ENCODE measurements around the gene CCDC174.

The CCDC174 gene

GRCh38 chr3:14651440-14652251, at the start of gene CCDC174 (continued):
- no peak for TF ChIP-seq ZNF398 (tag by site-specific recombination; IDR thresholded peaks at IDR 0.05)
- no peak for TF ChIP-seq ZNF555 (tag by site-specific recombination; conservative IDR thresholded peaks at IDR 0.05)
- TF ChIP-seq ZNF518A (tag by site-specific recombination; conservative IDR thresholded peaks at IDR 0.05; ENCODE audit: low read depth), result peak; percentile 97
- TF ChIP-seq AEBP2 (tag by site-specific recombination; IDR thresholded peaks at IDR 0.05; ENCODE audit: borderline replicate concordance), result no peak
- TF ChIP-seq ZNF146 (tag by site-specific recombination; IDR thresholded peaks at IDR 0.05), result no peak
- no peak for TF ChIP-seq GLIS2 (tag by site-specific recombination; IDR thresholded peaks at IDR 0.05)
- peak; percentile 49; the same call in 1 of the 2 replicates for TF ChIP-seq ZSCAN23 (tag by site-specific recombination; IDR thresholded peaks at IDR 0.05)
- no peak for TF ChIP-seq ZNF768 (tag by site-specific recombination; IDR thresholded peaks at IDR 0.05)
- no peak for TF ChIP-seq ZNF214 (tag by site-specific recombination; IDR thresholded peaks at IDR 0.05; ENCODE audit: borderline replicate concordance)
- no peak for TF ChIP-seq ZNF155 (tag by site-specific recombination; IDR thresholded peaks at IDR 0.05)
- TF ChIP-seq ZSCAN5A (tag by site-specific recombination; IDR thresholded peaks at IDR 0.05), result 0 out of 2 replicates have a peak, but pooled peaks have one; percentile 9
- TF ChIP-seq ZNF311 (tag by site-specific recombination; IDR thresholded peaks at IDR 0.05; ENCODE audit: borderline replicate concordance), result no peak
- no peak for TF ChIP-seq SCRT2 (tag by site-specific recombination; IDR thresholded peaks at IDR 0.05)
- TF ChIP-seq ZNF280C (tag by site-specific recombination; IDR thresholded peaks at IDR 0.05), result no peak
- TF ChIP-seq ZBTB17 (tag by site-specific recombination; IDR thresholded peaks at IDR 0.05), result peak; percentile 100
- no peak; the same call in 1 of the 2 replicates for TF ChIP-seq KLF7 (tag by site-specific recombination; IDR thresholded peaks at IDR 0.05; ENCODE audit: borderline replicate concordance)
- TF ChIP-seq ZNF623 (tag by site-specific recombination; IDR thresholded peaks at IDR 0.05), result no peak
- TF ChIP-seq ZNF580 (tag by site-specific recombination; IDR thresholded peaks at IDR 0.05), result peak; percentile 100
- TF ChIP-seq ZBTB10 (tag by site-specific recombination; IDR thresholded peaks at IDR 0.05), result peak; percentile 58; the same call in 1 of the 2 replicates
- TF ChIP-seq ZNF514 (tag by site-specific recombination; IDR thresholded peaks at IDR 0.05), result no peak
- TF ChIP-seq OSR2 (tag by site-specific recombination; IDR thresholded peaks at IDR 0.05), result no peak

Measured in HEK293 (cell line).